Measurements from ENCODE around the gene CTBP1. TPM values are rescaled to one million over a fixed set of nuclear protein-coding genes. Genes with fewer than 3 reads are reported as not detected.

CTBP1 gene
- total and polyA plus RNA-seq, 2 experiments from 2014 or later = 74.0 to 192 TPM

- Mint-ChIP-seq H3K27me3 (ENCODE audit: insufficient read depth, low read depth, poor library complexity) (peaks cover 2% of the 10 kb centered on the region), H3K4me1 (no peaks in the 10 kb centered on the region), H3K4me3 (no peak overlapping the region), H3K27ac (no peak overlapping the region), H3K36me3 (ENCODE audit: low read depth) (peaks cover 79% of the 10 kb centered on the region), H3K9me3 (no peaks in the 10 kb centered on the region)
- no peak overlapping the region for H2AFZ ChIP-seq
- H3F3A ChIP-seq (replicated peaks; ENCODE audit: low read depth) = 0 out of 2 replicates have a peak, but pooled peaks cover 3% of the 10 kb centered on the region
- peaks cover 4% of the 10 kb centered on the region; the same call in 1 of the 2 replicates for H3K36me3 ChIP-seq (ENCODE audit: insufficient read depth)
- no peak overlapping the region for H3K4me3 ChIP-seq
- no peak overlapping the region for H3K4me2 ChIP-seq
- peaks cover 5% of the 10 kb centered on the region; the same call in 1 of the 2 replicates for H3K79me2 ChIP-seq (replicated peaks; ENCODE audit: insufficient read depth)
- ATAC-seq (no peak), DNase-seq (ENCODE audit: low spot score) (no peak)
- H3K27me3 ChIP-seq (ENCODE audit: insufficient read depth) = no peaks in the 10 kb centered on the region
- no peaks in the 10 kb centered on the region for H3K9me2 ChIP-seq (ENCODE audit: insufficient read depth)
- no peaks in the 10 kb centered on the region for H3K4me1 ChIP-seq (ENCODE audit: insufficient read depth)
- peaks cover 6% of the 10 kb centered on the region for H4K20me1 ChIP-seq (replicated peaks; ENCODE audit: insufficient read depth)
- H3K27ac ChIP-seq (ENCODE audit: low read depth) = peak overlapping the region; percentile 39; the same call in 1 of the 2 replicates
- no peak for TF ChIP-seq JUNB (IDR thresholded peaks at IDR 0.05; ENCODE audit: unreplicated experiment)
- no peak for TF ChIP-seq ETS1 (IDR thresholded peaks at IDR 0.05)
- no peak for TF ChIP-seq REST (IDR thresholded peaks at IDR 0.05; ENCODE audit: unreplicated experiment)
- no peak for TF ChIP-seq ZNF114 (CRISPR knock-in tag; IDR thresholded peaks at IDR 0.05)
- TF ChIP-seq NANOG (IDR thresholded peaks at IDR 0.05; ENCODE audit: borderline replicate concordance) = no peak
- TF ChIP-seq EZH2phosphoT487 (IDR thresholded peaks at IDR 0.05; ENCODE audit: unreplicated experiment) = no peak
- TF ChIP-seq POLR2AphosphoS5 (IDR thresholded peaks at IDR 0.05; ENCODE audit: low read depth) = no peak
- no peak for TF ChIP-seq ZNF462 (CRISPR knock-in tag; IDR thresholded peaks at IDR 0.05)
- TF ChIP-seq STAT1 (IDR thresholded peaks at IDR 0.05; ENCODE audit: unreplicated experiment) = no peak
- TF ChIP-seq ZNF331 (CRISPR knock-in tag; IDR thresholded peaks at IDR 0.05; ENCODE audit: low read depth) = no peak
- TF ChIP-seq EZH2 (IDR thresholded peaks at IDR 0.05; ENCODE audit: low read depth, unreplicated experiment) = no peak
- TF ChIP-seq, protein P1, sequence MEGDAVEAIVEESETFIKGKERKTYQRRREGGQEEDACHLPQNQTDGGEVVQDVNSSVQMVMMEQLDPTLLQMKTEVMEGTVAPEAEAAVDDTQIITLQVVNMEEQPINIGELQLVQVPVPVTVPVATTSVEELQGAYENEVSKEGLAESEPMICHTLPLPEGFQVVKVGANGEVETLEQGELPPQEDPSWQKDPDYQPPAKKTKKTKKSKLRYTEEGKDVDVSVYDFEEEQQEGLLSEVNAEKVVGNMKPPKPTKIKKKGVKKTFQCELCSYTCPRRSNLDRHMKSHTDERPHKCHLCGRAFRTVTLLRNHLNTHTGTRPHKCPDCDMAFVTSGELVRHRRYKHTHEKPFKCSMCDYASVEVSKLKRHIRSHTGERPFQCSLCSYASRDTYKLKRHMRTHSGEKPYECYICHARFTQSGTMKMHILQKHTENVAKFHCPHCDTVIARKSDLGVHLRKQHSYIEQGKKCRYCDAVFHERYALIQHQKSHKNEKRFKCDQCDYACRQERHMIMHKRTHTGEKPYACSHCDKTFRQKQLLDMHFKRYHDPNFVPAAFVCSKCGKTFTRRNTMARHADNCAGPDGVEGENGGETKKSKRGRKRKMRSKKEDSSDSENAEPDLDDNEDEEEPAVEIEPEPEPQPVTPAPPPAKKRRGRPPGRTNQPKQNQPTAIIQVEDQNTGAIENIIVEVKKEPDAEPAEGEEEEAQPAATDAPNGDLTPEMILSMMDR (conservative IDR thresholded peaks at IDR 0.05; ENCODE audit: low read depth in 2 of 2) = no peak
Observed at GRCh38 chr4:1231637-1232360, 17.1 kb downstream of the CTBP1 start.

Data from GM23338 (cell line).